ENCODE results near the gene CELSR1.

Gene CELSR1

DNA sequence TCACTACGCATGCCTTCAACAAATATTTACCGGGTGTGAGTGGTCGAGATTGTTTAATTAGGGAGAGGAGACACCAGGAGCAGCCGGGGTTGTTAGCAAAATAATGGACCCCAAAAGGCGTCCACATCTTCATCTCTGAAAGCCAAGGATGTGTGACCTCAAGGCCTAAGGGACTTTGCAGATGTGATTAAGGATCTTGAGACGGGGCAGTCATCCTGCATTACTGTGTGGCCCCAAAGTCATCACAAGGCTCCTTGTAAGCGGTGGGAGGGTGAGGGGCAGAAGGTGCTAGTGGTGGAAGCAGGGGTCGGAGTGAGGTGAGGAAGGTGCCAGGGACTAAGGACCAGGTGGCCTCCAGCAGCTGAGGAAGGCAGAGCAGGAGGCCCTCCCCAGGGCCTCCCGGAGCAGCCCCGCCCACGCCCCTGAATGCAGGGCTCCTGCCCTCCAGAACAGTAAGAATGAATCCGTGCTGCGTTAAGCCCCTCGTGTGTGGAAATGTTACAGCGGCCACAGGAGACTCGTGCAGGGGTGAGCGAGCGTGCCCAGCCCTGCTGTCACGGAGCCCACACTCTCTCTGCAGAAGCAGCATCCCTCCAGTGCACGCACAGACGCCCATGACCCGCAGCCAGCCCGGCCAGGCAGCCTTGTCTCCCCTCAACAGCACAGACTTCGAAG is 83.5 kb downstream of the CELSR1 start:
- Histone ChIP-seq H2AK5ac (ENCODE audit: low read length) (no peak overlapping the region), H4K8ac (ENCODE audit: low read depth, low read length) (no peak overlapping the region), H2BK5ac (ENCODE audit: low read length) (no peak overlapping the region), H3K4me2 (ENCODE audit: low read length) (no peak overlapping the region), H3K79me1 (ENCODE audit: low read length) (no peaks in the 10 kb centered on the region), H3K36me3 (ENCODE audit: control insufficient read depth, insufficient read depth, low read length) (no peaks in the 10 kb centered on the region), H3K9ac (ENCODE audit: low read length) (no peak overlapping the region), H3K4ac (ENCODE audit: low read depth, low read length) (no peak overlapping the region), H2BK120ac (ENCODE audit: low read depth, low read length) (no peak overlapping the region), H4K5ac (ENCODE audit: low read length) (no peak overlapping the region), H3K4me3 (ENCODE audit: low read length) (no peak overlapping the region), H3K18ac (ENCODE audit: low read length) (no peak overlapping the region), H2BK15ac (replicated peaks; ENCODE audit: low read depth) (no peak overlapping the region), H3K23ac (ENCODE audit: low read length) (no peak overlapping the region), H3K27me3 (ENCODE audit: insufficient read depth, low read length, poor library complexity) (no peaks in the 10 kb centered on the region), H3K4me1 (ENCODE audit: control insufficient read depth, low read depth, low read length) (no peaks in the 10 kb centered on the region), H3K56ac (ENCODE audit: low read length) (no peak overlapping the region), H3K27ac (ENCODE audit: low read depth, low read length) (no peak overlapping the region), H3K79me2 (ENCODE audit: control insufficient read depth, insufficient read depth, low read length) (no peaks in the 10 kb centered on the region)
- WGBS (ENCODE audit: extremely low coverage, insufficient coverage, low lambda C conversion rate), result no CpG with 5 or more reads among the region's 24 CpGs
- DNase-seq, result no peak

- Histone ChIP-seq H3K9ac (ENCODE audit: low read length) (no peak overlapping the region), H3K27ac (ENCODE audit: low read depth, low read length) (no peak overlapping the region), H2BK120ac (ENCODE audit: low read depth, low read length) (no peak overlapping the region), H3K4me2 (ENCODE audit: low read length) (no peak overlapping the region), H3K36me3 (ENCODE audit: control insufficient read depth, insufficient read depth, low read length) (no peaks in the 10 kb centered on the region), H2AK5ac (ENCODE audit: low read length) (no peak overlapping the region), H2BK5ac (ENCODE audit: low read length) (no peak overlapping the region), H4K5ac (ENCODE audit: low read length) (no peak overlapping the region), H3K79me1 (ENCODE audit: low read length) (no peaks in the 10 kb centered on the region), H3K18ac (ENCODE audit: low read length) (no peak overlapping the region), H2BK15ac (replicated peaks; ENCODE audit: low read depth) (no peak overlapping the region), H3K4me1 (ENCODE audit: control insufficient read depth, low read depth, low read length) (no peaks in the 10 kb centered on the region), H3K79me2 (ENCODE audit: control insufficient read depth, insufficient read depth, low read length) (no peaks in the 10 kb centered on the region), H3K56ac (ENCODE audit: low read length) (no peak overlapping the region), H3K4me3 (ENCODE audit: low read length) (no peak overlapping the region), H3K4ac (ENCODE audit: low read depth, low read length) (no peak overlapping the region), H3K27me3 (ENCODE audit: insufficient read depth, low read length, poor library complexity) (no peaks in the 10 kb centered on the region), H3K23ac (ENCODE audit: low read length) (no peak overlapping the region), H4K8ac (ENCODE audit: low read depth, low read length) (no peak overlapping the region)
- no CpG with 5 or more reads among the region's 31 CpGs for WGBS (ENCODE audit: extremely low coverage, insufficient coverage, low lambda C conversion rate)
- no peak for DNase-seq
These were observed 84.2 kb downstream of the CELSR1 start for GRCh38 chr22:46453006-46453828.

- no peak overlapping the region for H4K8ac ChIP-seq (ENCODE audit: low read depth, low read length)
- no peak overlapping the region for H3K56ac ChIP-seq (ENCODE audit: low read length)
- no peak overlapping the region for H2BK15ac ChIP-seq (replicated peaks; ENCODE audit: low read depth)
- no peak for DNase-seq
- H3K9ac ChIP-seq (ENCODE audit: low read length), result no peak overlapping the region
- H3K23ac ChIP-seq (ENCODE audit: low read length), result no peak overlapping the region
- no peak overlapping the region for H2AK5ac ChIP-seq (ENCODE audit: low read length)
- no peak overlapping the region for H3K4me2 ChIP-seq (ENCODE audit: low read length)
- H2BK5ac ChIP-seq (ENCODE audit: low read length), result no peak overlapping the region
- no CpG with 5 or more reads among the region's 16 CpGs for WGBS (ENCODE audit: extremely low coverage, insufficient coverage, low lambda C conversion rate)
- no peaks in the 10 kb centered on the region for H3K79me2 ChIP-seq (ENCODE audit: control insufficient read depth, insufficient read depth, low read length)
- no peaks in the 10 kb centered on the region for H3K4me1 ChIP-seq (ENCODE audit: control insufficient read depth, low read depth, low read length)
- H3K27ac ChIP-seq (ENCODE audit: low read depth, low read length), result no peak overlapping the region
- H3K18ac ChIP-seq (ENCODE audit: low read length), result no peak overlapping the region
- H3K4me3 ChIP-seq (ENCODE audit: low read length), result no peak overlapping the region
- H3K27me3 ChIP-seq (ENCODE audit: insufficient read depth, low read length, poor library complexity), result no peaks in the 10 kb centered on the region
- H4K5ac ChIP-seq (ENCODE audit: low read length), result no peak overlapping the region
- no peak overlapping the region for H3K4ac ChIP-seq (ENCODE audit: low read depth, low read length)
- no peak overlapping the region for H2BK120ac ChIP-seq (ENCODE audit: low read depth, low read length)
- no peaks in the 10 kb centered on the region for H3K36me3 ChIP-seq (ENCODE audit: control insufficient read depth, insufficient read depth, low read length)
- no peaks in the 10 kb centered on the region for H3K79me1 ChIP-seq (ENCODE audit: low read length)
These were observed 85.0 kb downstream of the CELSR1 start for GRCh38 chr22:46452195-46453005.

DNA sequence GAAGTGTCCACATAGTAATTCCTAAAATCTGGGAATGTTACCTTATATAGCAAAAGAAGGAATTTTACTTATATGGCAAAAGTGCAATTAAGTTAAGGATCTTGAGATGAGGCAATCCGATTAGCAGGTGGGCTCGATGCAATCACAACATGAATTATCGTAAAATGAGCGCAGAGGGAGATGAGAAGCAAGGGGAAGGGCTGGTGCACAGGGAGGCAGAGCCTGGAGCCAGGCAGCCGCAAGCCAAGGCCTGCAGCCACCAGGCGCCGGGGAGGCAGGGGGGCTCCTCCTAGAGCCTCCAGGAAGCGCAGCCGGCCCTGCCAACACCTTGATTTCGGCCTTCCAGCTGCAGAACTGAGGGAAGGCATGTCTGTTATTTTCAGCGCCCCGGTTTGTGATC is 85.7 kb downstream of the CELSR1 start:
- no peak overlapping the region for H2BK5ac ChIP-seq (ENCODE audit: low read length)
- no peak overlapping the region for H3K23ac ChIP-seq (ENCODE audit: low read length)
- H2AK5ac ChIP-seq (ENCODE audit: low read length), result no peak overlapping the region
- no peaks in the 10 kb centered on the region for H3K4me1 ChIP-seq (ENCODE audit: control insufficient read depth, low read depth, low read length)
- H3K27ac ChIP-seq (ENCODE audit: low read depth, low read length), result no peak overlapping the region
- no peaks in the 10 kb centered on the region for H3K36me3 ChIP-seq (ENCODE audit: control insufficient read depth, insufficient read depth, low read length)
- no peak overlapping the region for H3K4ac ChIP-seq (ENCODE audit: low read depth, low read length)
- no peaks in the 10 kb centered on the region for H3K79me2 ChIP-seq (ENCODE audit: control insufficient read depth, insufficient read depth, low read length)
- no peak overlapping the region for H4K5ac ChIP-seq (ENCODE audit: low read length)
- no peak for DNase-seq
- H3K18ac ChIP-seq (ENCODE audit: low read length), result no peak overlapping the region
- no peak overlapping the region for H3K9ac ChIP-seq (ENCODE audit: low read length)
- no peak overlapping the region for H3K4me2 ChIP-seq (ENCODE audit: low read length)
- no peaks in the 10 kb centered on the region for H3K79me1 ChIP-seq (ENCODE audit: low read length)
- H3K27me3 ChIP-seq (ENCODE audit: insufficient read depth, low read length, poor library complexity), result no peaks in the 10 kb centered on the region
- no peak overlapping the region for H3K4me3 ChIP-seq (ENCODE audit: low read length)
- H4K8ac ChIP-seq (ENCODE audit: low read depth, low read length), result no peak overlapping the region
- no peak overlapping the region for H2BK120ac ChIP-seq (ENCODE audit: low read depth, low read length)
- WGBS (ENCODE audit: extremely low coverage, insufficient coverage, low lambda C conversion rate), result no CpG with 5 or more reads among the region's 12 CpGs
- H3K56ac ChIP-seq (ENCODE audit: low read length), result no peak overlapping the region
- H2BK15ac ChIP-seq (replicated peaks; ENCODE audit: low read depth), result no peak overlapping the region

DNA sequence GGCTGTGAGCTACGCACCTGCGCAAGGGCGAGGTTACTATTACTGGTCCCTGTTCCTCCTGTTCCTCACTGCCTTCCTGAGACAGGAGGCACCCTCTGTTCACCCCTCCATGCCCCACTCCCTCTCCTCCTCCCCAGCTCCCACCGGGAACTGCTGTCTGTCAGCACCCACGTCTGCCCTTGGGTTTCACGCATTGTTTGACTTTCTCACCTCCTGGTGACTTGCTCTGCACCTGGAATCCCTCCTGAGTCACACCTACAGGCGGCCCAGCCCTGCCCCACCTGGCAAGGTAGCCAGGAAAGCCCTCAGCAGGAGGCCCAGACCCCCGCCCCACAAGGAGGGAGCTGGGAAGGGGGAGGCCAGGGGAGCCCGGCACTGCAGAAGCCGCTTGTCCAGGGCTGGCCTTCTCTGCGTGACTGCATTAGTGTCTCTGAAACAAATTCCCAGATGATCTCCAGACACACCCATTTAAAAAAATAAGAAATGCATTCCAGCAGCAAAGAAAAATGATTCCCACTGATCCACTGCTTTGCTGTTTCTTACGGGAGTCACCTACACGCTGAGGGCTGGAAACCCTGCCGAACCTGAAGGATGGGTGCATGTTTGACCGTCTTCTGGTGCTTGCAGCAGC is 86.4 kb downstream of the CELSR1 start:
- Histone ChIP-seq H3K4me2 (ENCODE audit: low read length) (no peak overlapping the region), H2BK120ac (ENCODE audit: low read depth, low read length) (no peak overlapping the region), H3K9ac (ENCODE audit: low read length) (no peak overlapping the region), H2AK5ac (ENCODE audit: low read length) (no peak overlapping the region), H3K27me3 (ENCODE audit: insufficient read depth, low read length, poor library complexity) (no peaks in the 10 kb centered on the region), H3K79me1 (ENCODE audit: low read length) (no peaks in the 10 kb centered on the region), H3K4me3 (ENCODE audit: low read length) (no peak overlapping the region), H2BK5ac (ENCODE audit: low read length) (no peak overlapping the region), H4K5ac (ENCODE audit: low read length) (no peak overlapping the region), H3K4me1 (ENCODE audit: control insufficient read depth, low read depth, low read length) (no peaks in the 10 kb centered on the region), H3K18ac (ENCODE audit: low read length) (no peak overlapping the region), H3K23ac (ENCODE audit: low read length) (no peak overlapping the region), H3K4ac (ENCODE audit: low read depth, low read length) (no peak overlapping the region), H3K56ac (ENCODE audit: low read length) (no peak overlapping the region), H3K27ac (ENCODE audit: low read depth, low read length) (no peak overlapping the region), H4K8ac (ENCODE audit: low read depth, low read length) (no peak overlapping the region), H2BK15ac (replicated peaks; ENCODE audit: low read depth) (no peak overlapping the region), H3K79me2 (ENCODE audit: control insufficient read depth, insufficient read depth, low read length) (no peaks in the 10 kb centered on the region), H3K36me3 (ENCODE audit: control insufficient read depth, insufficient read depth, low read length) (no peaks in the 10 kb centered on the region)
- no peak for DNase-seq
- no CpG with 5 or more reads among the region's 15 CpGs for WGBS (ENCODE audit: extremely low coverage, insufficient coverage, low lambda C conversion rate)

Data from mesendoderm (in vitro differentiated cells).